Endothelial cell of umbilical vein (primary cell): ENCODE results near the gene DND1. TPM values are rescaled to one million over a fixed set of nuclear protein-coding genes. Genes with fewer than 3 reads are reported as not detected.

ENCODE experiments used
- BruUV-seq: library from RNA; stranded (reverse); fragments of 400-500 nt; replicated peaks from 2 replicates; lab custom pipeline; 2021; lab: Mats Ljungman, UMichigan
- CTCF ChIA-PET: fragments of 300-600, 350-600 bp; sonication (Branson Sonifier 250); formaldehyde crosslinking; loops from one replicate; lab custom pipeline; 2021; ENCODE audit warnings: antibody characterized with exemption, inconsistent platforms; lab: Charles Lee
- POLR2A ChIA-PET: fragments of 300-600, 350-600 bp; sonication (Branson Sonifier 250); formaldehyde crosslinking; loops from one replicate; lab custom pipeline; 2021; ENCODE audit warnings: antibody characterized with exemption, inconsistent platforms; lab: Charles Lee
- DNase-seq: peaks from one replicate; pipeline ENCODE4 v3.0.0-alpha.2; 2011; ENCODE audit warnings: low read depth, low spot score
- FAIRE-seq: peaks from 2 replicates; lab custom pipeline; 2011; peaks lifted over from hg19 to GRCh38; lab: Jason Lieb, UNC
- H2AFZ ChIP-seq: 2 replicates; pipeline ENCODE4 v1.6.0; 2012; ENCODE audit warnings: low read depth, low read length, control low read depth, inconsistent platforms
- H3K27ac ChIP-seq: 2 replicates; pipeline ENCODE4 v1.5.1; 2011; ENCODE audit warnings: low read depth, mild to moderate bottlenecking, control low read depth, low read length, moderate library complexity; ENCODE audit not compliant: insufficient read depth
- H3K27me3 ChIP-seq, 2 experiments: 2 replicates each; pipeline versions ENCODE4 v1.6.0 to v1.6.1; 2011; ENCODE audit warnings: low read length in 2 of 2, mixed read lengths in 1 of 2; ENCODE audit not compliant: control insufficient read depth in 2 of 2, insufficient read depth in 2 of 2
- H3K36me3 ChIP-seq, 2 experiments: 2 replicates in 1 of 2; 3 replicates in 1 of 2; pipeline ENCODE4 v1.5.1; 2011; ENCODE audit warnings: low read length in 2 of 2, mild to moderate bottlenecking in 1 of 2, moderate library complexity in 1 of 2; ENCODE audit not compliant: control insufficient read depth in 2 of 2, insufficient read depth in 2 of 2; ENCODE audit errors: extremely low read depth in 1 of 2
- H3K4me1 ChIP-seq: 3 replicates; pipeline ENCODE4 v1.5.1; 2011; ENCODE audit warnings: mild to moderate bottlenecking, low read length; ENCODE audit not compliant: control insufficient read depth, insufficient read depth; ENCODE audit errors: extremely low read depth
- H3K4me2 ChIP-seq: 2 replicates; pipeline ENCODE4 v1.6.1; 2011; ENCODE audit warnings: low read length, control low read depth, mixed read lengths; ENCODE audit not compliant: insufficient read depth
- H3K4me3 ChIP-seq, 3 experiments: fragments of 200-600 bp in 1 of 3; sonication (generic), shearing (Covaris generic) in 1 of 3; replicated peaks in 1 of 3; 2 replicates each; pipeline ENCODE4 v1.5.1; 2011 to 2016; ENCODE audit warnings: control low read depth in 3 of 3, low read length in 3 of 3, mild to moderate bottlenecking in 2 of 3, inconsistent platforms in 1 of 3, low read depth in 1 of 3, moderate library complexity in 1 of 3; ENCODE audit not compliant: insufficient read depth in 1 of 3
- H3K79me2 ChIP-seq: 2 replicates; pipeline ENCODE4 v1.6.0; 2012; ENCODE audit warnings: low read length, inconsistent platforms; ENCODE audit not compliant: control insufficient read depth, insufficient read depth
- H3K9ac ChIP-seq: replicated peaks from 2 replicates; pipeline ENCODE3; 2011; ENCODE audit warnings: low read length, control low read depth; ENCODE audit not compliant: insufficient read depth; ENCODE audit errors: extremely low read depth
- H3K9me1 ChIP-seq: replicated peaks from 3 replicates; pipeline ENCODE4 v1.6.0; 2011; ENCODE audit warnings: mild to moderate bottlenecking, low read length; ENCODE audit not compliant: control insufficient read depth, insufficient read depth; ENCODE audit errors: extremely low read depth
- H3K9me3 ChIP-seq: replicated peaks from 2 replicates; pipeline ENCODE4 v1.5.1; 2012; ENCODE audit warnings: low read length, inconsistent platforms; ENCODE audit not compliant: control insufficient read depth, insufficient read depth
- H4K20me1 ChIP-seq: replicated peaks from 2 replicates; pipeline ENCODE3; 2011; ENCODE audit warnings: mild to moderate bottlenecking, low read length; ENCODE audit not compliant: control insufficient read depth, insufficient read depth; ENCODE audit errors: extremely low read depth
- CTCF ChIP-seq, 2 donors: IDR thresholded peaks; 1 replicate in 1 of 2; 2 replicates in 1 of 2; pipeline ENCODE4 v1.5.1; 2011; ENCODE audit warnings: low read length in 2 of 2, mild to moderate bottlenecking in 2 of 2, moderate library complexity in 2 of 2, control low read depth in 1 of 2, inconsistent platforms in 1 of 2, low read depth in 1 of 2; ENCODE audit not compliant: insufficient read depth in 1 of 2; ENCODE audit errors: extremely low read depth in 1 of 2
- EZH2 ChIP-seq: IDR thresholded peaks from 2 replicates; pipeline ENCODE4 v1.6.1; 2012; ENCODE audit warnings: borderline replicate concordance, low read depth, mild to moderate bottlenecking, moderate library complexity, low read length, inconsistent platforms; ENCODE audit not compliant: severe bottlenecking
- FOS ChIP-seq: IDR thresholded peaks from 2 replicates; pipeline ENCODE4 v1.6.1; 2011; ENCODE audit warnings: mild to moderate bottlenecking, low read length, moderate library complexity, borderline replicate concordance; ENCODE audit not compliant: insufficient read depth
- GATA2 ChIP-seq: IDR thresholded peaks from 2 replicates; pipeline ENCODE4 v1.7.0; 2011; ENCODE audit warnings: low read depth, mild to moderate bottlenecking, moderate library complexity, mixed read lengths, low read length; ENCODE audit not compliant: insufficient read length, insufficient read depth
- JUN ChIP-seq: IDR thresholded peaks from 2 replicates; pipeline ENCODE4 v1.6.1; 2011; ENCODE audit warnings: borderline replicate concordance, low read depth; ENCODE audit not compliant: insufficient read length, insufficient read depth
- MAX ChIP-seq: IDR thresholded peaks from 2 replicates; pipeline ENCODE4 v1.6.1; 2011; ENCODE audit not compliant: insufficient read depth, insufficient read length
- MYC ChIP-seq: IDR thresholded peaks from one replicate; pipeline ENCODE4 v1.6.1; 2011; ENCODE audit warnings: mild to moderate bottlenecking, low read depth, low read length
- POLR2AphosphoS5 ChIP-seq: IDR thresholded peaks from 2 replicates; pipeline ENCODE4 v1.6.1; 2012; ENCODE audit warnings: low read depth, mild to moderate bottlenecking, control low read depth, low read length, moderate library complexity; ENCODE audit not compliant: insufficient read depth
- dilution Hi-C: fragments of 300-500 bp; cut with MboI; formaldehyde crosslinking; loops from one replicate; pipeline ENCODE4 v1.15.0; 2019; ENCODE audit warnings: low sequenced_read_pairs; ENCODE audit not compliant: extremely low pct_ligation_motif_present
- intact Hi-C: fragments of 100-400 bp; cut with micrococcal nuclease; formaldehyde crosslinking; loops from one replicate; pipeline ENCODE4 v1.10.0; 2022
- polyA plus RNA-seq, 4 experiments: library from polyadenylated mRNA; depleted of rRNA in 3 of 4; stranded (reverse) in 3 of 4; unstranded in 1 of 4; fragments of >200 nt; gene quantifications; 2 replicates each; pipeline versions ENCODE4 v1.2.1 to v1.2.3, GENCODE V29; 2011 to 2012; ENCODE audit warnings: missing spikeins in 1 of 4
- total RNA-seq: library from RNA; stranded (reverse); gene quantifications from 2 replicates; pipeline ENCODE4 v1.2.3, GENCODE V29; 2021

The DND1 gene
- total and polyA plus RNA-seq, 2 donors (not counting 3 experiments of a cell fraction or from before 2014, with no cell fraction given), result 1.1 to 1.2 TPM

GRCh38 chr5:140631036-140631417 lies 42.3 kb downstream of the DND1 start:
- no peak for FAIRE-seq

More at GRCh38 chr5:140631036-140631417, 42.3 kb downstream of the DND1 start:
- dilution Hi-C loops, result no loop called here
- ChIA-PET POLR2A (no interaction called here), CTCF (interaction anchor here (1.0 to 1.4 kb wide), 4 partner anchors 50 to 391 kb away, joined by 3 to 5 read pairs (median 4); no protein-coding TSS in a partner anchor)
- Histone ChIP-seq H3K27me3 (peaks cover 0 to 3% of the 10 kb centered on the region in 2 experiments), H4K20me1 (no peaks in the 10 kb centered on the region), H3K4me2 (no peak overlapping the region), H3K4me3 (no peak overlapping the region), H3K36me3 (no peaks in the 10 kb centered on the region), H3K9ac (no peak overlapping the region), H3K9me1 (no peaks in the 10 kb centered on the region), H3K9me3 (no peaks in the 10 kb centered on the region), H3K27ac (no peak overlapping the region), H2AFZ (no peak overlapping the region), H3K79me2 (no peaks in the 10 kb centered on the region), H3K4me1 (peaks cover 15% of the 10 kb centered on the region)
- no peak for DNase-seq
- intact Hi-C loops, result loop anchor here (10.0 kb wide), 1 partner anchor 386 kb away; no protein-coding TSS in a partner anchor
- BruUV-seq, result no TSS peak
- no peak for TF ChIP-seq MYC
- no peak for TF ChIP-seq POLR2AphosphoS5
- no peak for TF ChIP-seq JUN
- no peak for TF ChIP-seq GATA2
- TF ChIP-seq CTCF (IDR thresholded peaks at IDR 0.05; ENCODE audit: extremely low read depth in 1 of 2, insufficient read depth in 1 of 2, low read depth in 1 of 2, low read length in 2 of 2), result no peak
- TF ChIP-seq MAX, result no peak
- no peak for TF ChIP-seq FOS
- TF ChIP-seq EZH2, result no peak
